NOMO-1 (cell line): ENCODE measurements around the gene FLII.
"Not testable (repeated sequence)": the region's sequence is repeated elsewhere in the genome, so short reads cannot be mapped to it uniquely, and the experiment has no call there.

Source experiments
- DNase-seq, 2 experiments: peaks; one replicate each; lab custom pipeline; 2025; ENCODE audit not compliant: unreplicated experiment in 2 of 2; lab: John Stamatoyannopoulos, UW

FLII gene

GRCh38 chr17:18258356-18259038, at the start of gene FLII:
FLII (minus strand) TSS chr17:18258738; CDS start chr17:18258690, 48 bp downstream.
- peak; percentile 45 to 55 for DNase-seq

- DNase-seq = not testable (repeated sequence)
These were observed 44.7 kb upstream of the FLII start for GRCh38 chr17:18303206-18303605.

GRCh38 chr17:18300725-18301480, 42.4 kb upstream of the FLII start:
- DNase-seq = peak; percentile 59 to 77

DNA sequence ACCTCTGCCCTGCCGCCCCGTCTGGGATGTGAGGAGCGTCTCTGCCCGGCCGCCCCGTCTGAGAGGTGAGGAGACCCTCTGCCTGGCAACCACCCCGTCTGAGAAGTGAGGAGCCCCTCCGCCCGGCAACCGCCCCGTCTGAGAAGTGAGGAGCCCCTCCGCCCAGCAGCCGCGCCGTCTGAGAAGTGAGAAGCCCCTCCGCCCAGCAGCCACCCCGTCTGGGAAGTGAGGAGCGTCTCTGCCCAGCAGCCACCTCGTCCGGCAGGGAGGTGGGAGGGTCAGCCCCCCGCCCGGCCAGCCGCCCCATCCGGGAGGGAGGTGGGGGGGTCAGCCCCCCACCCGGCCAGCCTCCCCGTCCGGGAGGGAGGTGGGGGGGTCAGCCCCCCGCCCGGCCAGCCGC, 39.5 kb upstream of the FLII start:
- not testable (repeated sequence) for DNase-seq

GRCh38 chr17:18291718-18292540, 33.4 kb upstream of the FLII start:
- no peak for DNase-seq

DNA sequence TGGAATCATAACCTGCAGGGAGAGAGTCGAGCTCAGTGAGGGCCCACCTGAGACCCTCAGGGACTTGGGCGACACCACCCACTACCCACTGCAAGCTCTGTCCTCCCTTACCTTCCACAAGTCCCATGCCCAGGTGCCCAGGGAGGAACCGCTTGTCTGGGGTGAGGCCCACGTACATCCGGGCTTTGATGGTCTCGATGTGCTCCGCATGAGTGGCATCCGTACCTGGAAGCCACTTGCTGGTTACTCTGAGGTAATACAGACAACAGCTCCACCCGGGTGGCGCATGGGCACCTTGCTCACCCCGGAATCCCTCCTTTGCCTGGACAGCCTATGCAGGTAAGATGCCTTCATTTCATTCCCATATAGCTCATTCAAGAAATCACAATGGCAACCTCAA, 26.8 kb upstream of the FLII start:
- no peak for DNase-seq

DNA sequence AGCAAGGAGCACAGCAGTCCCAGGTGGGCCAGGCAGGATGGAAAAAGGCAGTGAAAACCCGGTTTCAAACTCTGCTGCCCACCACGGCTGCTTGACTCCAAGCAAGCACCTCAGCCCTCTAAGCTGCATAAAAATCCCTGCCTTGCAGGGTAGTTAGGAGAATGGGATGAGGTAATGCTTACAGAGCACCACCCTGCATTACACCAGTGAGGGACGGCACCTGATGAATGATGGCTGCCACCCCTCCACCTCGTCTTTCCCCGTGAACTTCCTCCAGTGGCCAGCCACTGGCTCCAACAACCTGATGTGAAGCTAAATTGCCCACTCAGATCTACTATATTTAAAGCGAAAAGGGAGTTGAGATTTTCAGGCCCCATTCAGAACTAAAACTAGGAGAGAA, 23.2 kb upstream of the FLII start:
- DNase-seq = no peak

DNA sequence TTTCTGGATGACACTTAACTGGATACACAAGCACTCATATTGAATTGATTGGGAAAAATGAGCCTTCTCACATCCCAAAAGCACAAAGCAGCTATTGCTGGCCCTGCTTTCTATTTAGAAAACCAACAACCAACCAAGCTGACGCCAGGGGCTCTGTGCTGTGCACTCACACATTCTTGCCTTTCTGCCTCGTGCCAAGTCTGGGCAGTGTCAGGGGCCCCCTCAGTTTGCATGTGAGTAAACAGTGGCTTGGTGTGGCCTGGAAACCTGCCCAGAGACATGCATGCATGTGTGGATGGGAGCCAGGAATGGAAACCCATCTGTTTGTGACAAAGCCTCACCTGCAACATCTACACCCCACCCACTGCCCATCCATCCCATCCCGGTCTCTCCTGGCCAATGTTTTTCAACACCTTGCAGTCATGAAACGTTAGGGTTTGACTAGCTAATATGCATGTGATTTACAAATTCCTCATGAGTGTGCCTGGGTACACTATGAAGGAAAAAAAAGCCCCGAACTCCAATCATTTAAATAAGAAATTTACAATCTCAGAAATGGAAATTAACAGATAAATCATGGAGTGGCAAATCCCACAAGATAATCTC, 22.3 kb upstream of the FLII start:
- DNase-seq = no peak

DNA sequence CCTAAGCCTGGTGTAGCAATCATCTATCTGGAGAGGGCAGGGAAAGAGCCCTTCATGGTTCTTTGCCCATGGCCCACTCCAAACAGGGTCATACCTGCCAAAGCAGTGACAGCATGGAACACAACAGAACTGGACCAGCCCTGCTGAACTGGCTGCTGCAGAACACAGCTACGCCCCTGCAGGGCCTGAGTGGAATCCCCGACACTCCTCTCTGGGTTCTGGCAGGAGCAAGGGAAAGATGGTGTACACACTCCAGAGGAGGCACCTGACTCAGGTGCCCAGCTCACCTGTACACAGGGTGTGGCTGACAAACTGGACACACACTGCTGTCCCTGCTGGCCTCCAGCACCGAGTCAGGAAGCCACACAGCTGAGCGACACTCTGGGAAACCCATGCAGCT, 21.7 kb upstream of the FLII start:
- no peak for DNase-seq

GRCh38 chr17:18278867-18279266, 20.3 kb upstream of the FLII start:
- no peak for DNase-seq

DNA sequence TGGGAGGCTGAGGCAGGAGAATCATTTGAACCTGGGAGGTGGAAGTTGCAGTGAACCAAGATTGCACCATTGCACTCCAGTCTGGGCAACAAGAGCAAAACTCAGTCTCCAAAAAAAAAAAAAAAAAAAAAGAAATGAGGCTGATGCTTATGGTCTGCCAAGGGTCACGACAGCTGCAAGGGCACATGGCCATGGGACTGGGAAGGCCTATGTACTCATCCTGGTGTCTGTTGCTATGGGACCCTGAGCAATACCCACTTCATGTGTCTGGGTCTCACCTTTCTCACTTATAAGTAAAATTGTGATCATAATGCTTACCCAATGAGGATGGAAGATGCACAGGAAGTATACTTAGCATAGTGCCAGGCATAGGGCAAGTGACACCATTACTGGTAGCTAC, 18.5 kb upstream of the FLII start:
- DNase-seq = no peak

GRCh38 chr17:18270046-18270931, 11.8 kb upstream of the FLII start:
- DNase-seq = no peak

- DNase-seq = no peak
These were observed 9.6 kb upstream of the FLII start for GRCh38 chr17:18267927-18268711.

GRCh38 chr17:18267366-18267765, 8.8 kb upstream of the FLII start:
- no peak for DNase-seq

DNA sequence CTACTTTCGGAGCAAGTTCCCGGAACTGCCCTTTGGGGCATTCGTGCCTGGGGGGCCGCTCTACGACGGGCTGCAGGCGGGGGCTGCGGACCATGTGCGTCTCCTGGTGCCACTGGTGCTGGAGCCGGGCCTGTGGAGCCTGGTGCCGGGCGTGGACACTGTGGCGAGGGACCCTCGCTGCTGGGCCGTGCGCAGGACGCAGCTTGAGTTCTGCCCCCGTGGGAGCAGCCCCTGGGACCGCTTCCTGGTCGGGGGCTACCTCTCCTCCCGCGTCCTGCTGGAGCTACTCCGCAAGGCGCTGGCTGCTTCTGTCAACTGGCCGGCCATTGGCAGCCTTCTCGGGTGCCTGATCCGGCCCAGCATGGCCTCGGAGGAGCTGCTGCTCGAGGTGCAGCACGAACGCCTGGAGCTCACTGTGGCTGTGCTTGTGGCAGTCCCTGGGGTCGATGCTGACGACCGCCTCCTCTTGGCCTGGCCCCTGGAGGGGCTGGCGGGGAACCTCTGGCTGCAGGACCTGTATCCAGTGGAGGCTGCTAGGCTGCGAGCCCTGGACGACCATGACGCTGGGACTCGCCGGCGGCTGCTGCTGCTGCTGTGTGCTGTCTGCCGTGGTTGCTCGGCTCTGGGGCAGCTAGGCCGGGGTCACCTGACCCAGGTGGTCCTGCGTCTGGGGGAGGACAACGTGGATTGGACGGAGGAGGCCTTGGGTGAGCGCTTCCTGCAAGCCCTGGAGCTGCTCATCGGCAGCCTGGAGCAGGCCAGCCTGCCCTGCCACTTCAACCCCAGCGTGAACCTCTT, 5.5 kb upstream of the FLII start:
- no peak for DNase-seq

DNA sequence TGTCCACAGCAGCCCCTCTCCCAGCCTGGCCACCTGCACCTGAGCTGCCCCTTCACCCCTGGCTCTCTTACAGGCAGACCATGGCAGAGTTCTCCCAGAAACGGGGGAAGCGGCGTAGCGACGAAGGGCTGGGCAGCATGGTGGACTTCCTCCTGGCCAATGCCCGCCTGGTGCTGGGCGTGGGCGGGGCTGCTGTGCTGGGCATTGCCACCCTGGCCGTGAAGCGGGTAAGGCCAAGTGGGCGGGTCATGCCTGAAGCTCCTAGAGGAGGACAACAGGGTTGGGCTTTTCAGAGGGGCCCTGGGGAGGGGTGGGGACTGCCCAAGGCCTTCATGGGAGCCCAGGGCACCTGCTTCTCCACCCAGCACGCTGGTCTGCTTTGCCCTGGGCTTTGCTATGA, 4.1 kb upstream of the FLII start:
- DNase-seq = no peak

GRCh38 chr17:18262111-18262510, 3.6 kb upstream of the FLII start:
- no peak for DNase-seq

GRCh38 chr17:18261659-18262058, 3.1 kb upstream of the FLII start:
- DNase-seq = no peak

GRCh38 chr17:18261146-18261515, 2.6 kb upstream of the FLII start:
- peak; percentile 32 to 41 for DNase-seq
